Liver (tissue), 9 donors: Measurements from ENCODE around the gene EVA1B. TPM values are rescaled to one million over a fixed set of nuclear protein-coding genes. Genes with fewer than 3 reads are reported as not detected.

Experiments used
- DNase-seq: peaks from one replicate; pipeline ENCODE4 v3.0.0-alpha.2; 2017; ENCODE audit warnings: low spot score
- H3K27ac ChIP-seq, 2 donors: one replicate each; pipeline ENCODE4 v1.7.0; 2013; ENCODE audit warnings: inconsistent platforms in 2 of 2, low read length in 2 of 2, control low read depth in 1 of 2, low read depth in 1 of 2, mild to moderate bottlenecking in 1 of 2
- H3K27me3 ChIP-seq, 4 donors: one replicate each; pipeline versions ENCODE4 v1.6.1 to v1.7.0; 2013; ENCODE audit warnings: low read length in 3 of 4, inconsistent platforms in 1 of 4, mild to moderate bottlenecking in 1 of 4, moderate library complexity in 1 of 4; ENCODE audit not compliant: control insufficient read depth in 4 of 4, insufficient read depth in 4 of 4
- H3K36me3 ChIP-seq, 4 donors: one replicate each; pipeline versions ENCODE4 v1.6.1 to v1.7.0; 2013; ENCODE audit warnings: low read length in 3 of 4, mild to moderate bottlenecking in 3 of 4, low read depth in 1 of 4, moderate library complexity in 1 of 4; ENCODE audit not compliant: control insufficient read depth in 4 of 4, insufficient read depth in 3 of 4
- H3K4me1 ChIP-seq, 4 donors: one replicate each; pipeline versions ENCODE4 v1.6.1 to v1.7.0; 2013; ENCODE audit warnings: low read length in 3 of 4, mild to moderate bottlenecking in 3 of 4, moderate library complexity in 1 of 4; ENCODE audit not compliant: control insufficient read depth in 4 of 4, insufficient read depth in 4 of 4
- H3K4me3 ChIP-seq, 3 donors: one replicate each; pipeline versions ENCODE4 v1.6.1 to v1.7.0; 2013; ENCODE audit warnings: low read length in 3 of 3, control low read depth in 1 of 3, low read depth in 1 of 3, mild to moderate bottlenecking in 1 of 3
- H3K9ac ChIP-seq, 2 donors: one replicate each; pipeline ENCODE4 v1.7.0; 2013; ENCODE audit warnings: low read length in 2 of 2, mild to moderate bottlenecking in 2 of 2, moderate library complexity in 2 of 2, control low read depth in 1 of 2, low read depth in 1 of 2
- H3K9me3 ChIP-seq, 4 donors: one replicate each; pipeline versions ENCODE4 v1.6.1 to v1.7.0; 2013; ENCODE audit warnings: low read length in 3 of 4; ENCODE audit not compliant: control insufficient read depth in 4 of 4
- CTCF ChIP-seq: fragments of 150-350 bp; IDR thresholded peaks from 2 replicates; pipeline ENCODE4 v1.5.1; 2017; ENCODE audit warnings: improper control_type of control experiment, low read depth, low read length; ENCODE audit not compliant: missing input control
- FOXA2 ChIP-seq: IDR thresholded peaks from 2 replicates; pipeline ENCODE4 v1.6.1; 2016; ENCODE audit warnings: antibody characterized with exemption
- GABPA ChIP-seq, 2 donors: IDR thresholded peaks in 1 of 2; conservative IDR thresholded peaks in 1 of 2; 2 replicates each; pipeline ENCODE4 v1.6.1; 2016; ENCODE audit warnings: antibody characterized with exemption in 2 of 2, mild to moderate bottlenecking in 1 of 2, moderate library complexity in 1 of 2
- HNF4A ChIP-seq, 2 donors: conservative IDR thresholded peaks; 2 replicates each; pipeline ENCODE4 v1.6.1; 2016; ENCODE audit warnings: antibody characterized with exemption in 2 of 2, mild to moderate bottlenecking in 2 of 2
- HNF4G ChIP-seq: IDR thresholded peaks from 2 replicates; pipeline ENCODE4 v1.6.1; 2016; ENCODE audit warnings: antibody characterized with exemption
- JUND ChIP-seq, 2 donors: IDR thresholded peaks; 2 replicates each; pipeline ENCODE4 v1.6.1; 2016; ENCODE audit warnings: antibody characterized with exemption in 2 of 2
- MAX ChIP-seq: IDR thresholded peaks from 2 replicates; pipeline ENCODE4 v1.6.1; 2016; ENCODE audit warnings: antibody characterized with exemption
- NR2F2 ChIP-seq: IDR thresholded peaks from 2 replicates; pipeline ENCODE4 v1.6.1; 2016; ENCODE audit warnings: antibody characterized with exemption
- RAD21 ChIP-seq, 2 donors: IDR thresholded peaks; 2 replicates each; pipeline ENCODE4 v1.6.1; 2016; ENCODE audit warnings: antibody characterized with exemption in 2 of 2, mild to moderate bottlenecking in 2 of 2
- REST ChIP-seq: IDR thresholded peaks from 2 replicates; pipeline ENCODE4 v1.6.1; 2016; ENCODE audit warnings: antibody characterized with exemption, mild to moderate bottlenecking
- RXRA ChIP-seq, 2 donors: IDR thresholded peaks; 2 replicates each; pipeline ENCODE4 v1.6.1; 2017 to 2018; ENCODE audit warnings: antibody characterized with exemption in 2 of 2, mild to moderate bottlenecking in 1 of 2
- SP1 ChIP-seq: IDR thresholded peaks from 2 replicates; pipeline ENCODE4 v1.6.1; 2018; ENCODE audit warnings: antibody characterized with exemption, mild to moderate bottlenecking
- TAF1 ChIP-seq: conservative IDR thresholded peaks from 2 replicates; pipeline ENCODE4 v1.6.1; 2016; ENCODE audit warnings: antibody characterized with exemption, mild to moderate bottlenecking
- YY1 ChIP-seq: IDR thresholded peaks from 2 replicates; pipeline ENCODE4 v1.6.1; 2016; ENCODE audit warnings: antibody characterized with exemption, mild to moderate bottlenecking
- WGBS: extraction: QIAGEN DNeasy Blood & Tissue Kit; methylation state at CpG from one replicate; pipeline ENCODE4 v1.1.7; 2013; 5-methylcytosine and 5-hydroxymethylcytosine counted together
- polyA plus RNA-seq, 2 donors: library from polyadenylated mRNA; stranded (reverse) in 1 of 2; unstranded in 1 of 2; fragments of 200-250 nt in 1 of 2; fragments of >200 nt in 1 of 2; fragmentation: Nextera tagmentation in 1 of 2; extraction: Ambion mirVana in 1 of 2; gene quantifications; one replicate each; pipeline versions ENCODE4 v1.2.1 to v1.2.3, GENCODE V29; 2013 to 2015
- total RNA-seq, 2 donors: library from RNA; depleted of rRNA; stranded (reverse); fragments of >200 nt; gene quantifications; one replicate each; pipeline ENCODE4 v1.2.3, GENCODE V29; 2014
- TF ChIP-seq, protein P1 (sequence below): IDR thresholded peaks from 2 replicates; pipeline ENCODE4 v1.6.1; 2016; ENCODE audit warnings: antibody characterized with exemption
- TF ChIP-seq, protein P2 (sequence below): IDR thresholded peaks from 2 replicates; pipeline ENCODE4 v1.6.1; 2016; ENCODE audit warnings: antibody characterized with exemption
- donor health status: healthy.
- donor health status: healthy.
- donor health status: healthy.
- donor health status: healthy.
- donor health status: healthy.

Gene EVA1B
- total and polyA plus RNA-seq, 4 donors, result 3.3 to 22.7 (median 8.4) TPM

DNA sequence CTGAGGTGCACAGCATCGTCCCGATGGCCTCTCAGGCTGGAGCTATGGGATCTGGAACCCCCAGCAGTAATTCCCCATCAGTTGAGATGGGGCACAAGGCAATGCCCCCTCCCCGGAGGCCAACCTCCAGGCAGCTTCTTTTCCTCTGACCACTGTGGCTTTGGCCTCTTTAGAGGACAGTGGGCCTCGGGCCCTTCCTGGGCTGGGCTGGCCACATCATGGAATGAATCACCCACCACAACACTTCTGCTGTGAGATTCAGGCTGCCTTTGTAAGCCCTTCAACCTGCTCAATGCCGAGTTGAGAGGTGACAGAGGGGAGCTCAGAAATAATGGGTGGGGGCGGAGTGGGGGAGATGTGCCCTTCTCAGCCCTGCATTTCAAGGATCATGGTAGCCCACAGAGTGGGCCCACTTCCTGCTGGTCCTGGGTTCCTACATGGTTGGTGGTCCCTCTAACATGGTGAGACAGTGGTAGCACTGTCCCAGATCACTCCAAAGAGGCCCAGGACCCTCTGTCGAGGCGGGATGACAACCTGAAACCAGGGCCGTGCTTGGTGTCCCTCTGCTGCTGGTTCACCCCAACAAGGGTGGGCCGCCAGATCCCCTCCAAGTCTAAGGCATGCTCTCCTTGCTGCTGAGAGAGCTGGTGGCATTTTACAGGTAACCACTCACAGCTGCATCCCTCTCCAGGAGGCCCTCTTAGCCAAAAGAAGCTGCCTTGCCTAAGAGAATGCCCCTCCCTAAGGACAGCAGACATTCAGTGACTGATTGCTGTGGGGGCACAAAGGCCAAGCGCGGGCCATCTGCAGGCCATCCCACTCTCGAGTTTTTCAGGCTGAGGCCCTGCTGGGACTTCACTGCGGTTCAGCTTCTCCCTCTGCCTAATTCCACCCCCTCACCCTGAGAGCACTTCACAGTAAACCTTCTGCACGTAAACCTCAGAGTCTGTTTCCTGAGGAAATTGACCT is 29.7 kb upstream of the EVA1B start:
- 89% methylated on average over 15 of the region's 15 CpGs for WGBS
- H3K36me3 ChIP-seq, result peaks cover 14 to 64% (median 34%) of the 10 kb centered on the region in 4 donors

More for the DNA sequence above, 29.7 kb upstream of the EVA1B start:
- no peak for DNase-seq
- no peak overlapping the region for H3K27ac ChIP-seq
- no peaks in the 10 kb centered on the region for H3K27me3 ChIP-seq
- H3K9me3 ChIP-seq, result no peaks in the 10 kb centered on the region
- no peak overlapping the region for H3K9ac ChIP-seq
- no peaks in the 10 kb centered on the region for H3K4me1 ChIP-seq
- no peak overlapping the region for H3K4me3 ChIP-seq
- TF ChIP-seq REST (no peak), FOXA2 (no peak), HNF4A (conservative IDR thresholded peaks at IDR 0.05) (no peak), RXRA (IDR thresholded peaks at IDR 0.05) (no peak), HNF4G (no peak), NR2F2 (no peak), JUND (IDR thresholded peaks at IDR 0.05) (no peak), RAD21 (IDR thresholded peaks at IDR 0.05) (no peak), CTCF (no peak), SP1 (no peak), TAF1 (no peak), GABPA (IDR thresholded peaks at IDR 0.05 in 1 of 2, conservative IDR thresholded peaks at IDR 0.05 in 1 of 2) (no peak), MAX (no peak), YY1 (no peak)
- TF ChIP-seq, protein P1, sequence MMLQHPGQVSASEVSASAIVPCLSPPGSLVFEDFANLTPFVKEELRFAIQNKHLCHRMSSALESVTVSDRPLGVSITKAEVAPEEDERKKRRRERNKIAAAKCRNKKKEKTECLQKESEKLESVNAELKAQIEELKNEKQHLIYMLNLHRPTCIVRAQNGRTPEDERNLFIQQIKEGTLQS, result no peak
- TF ChIP-seq, protein P2, sequence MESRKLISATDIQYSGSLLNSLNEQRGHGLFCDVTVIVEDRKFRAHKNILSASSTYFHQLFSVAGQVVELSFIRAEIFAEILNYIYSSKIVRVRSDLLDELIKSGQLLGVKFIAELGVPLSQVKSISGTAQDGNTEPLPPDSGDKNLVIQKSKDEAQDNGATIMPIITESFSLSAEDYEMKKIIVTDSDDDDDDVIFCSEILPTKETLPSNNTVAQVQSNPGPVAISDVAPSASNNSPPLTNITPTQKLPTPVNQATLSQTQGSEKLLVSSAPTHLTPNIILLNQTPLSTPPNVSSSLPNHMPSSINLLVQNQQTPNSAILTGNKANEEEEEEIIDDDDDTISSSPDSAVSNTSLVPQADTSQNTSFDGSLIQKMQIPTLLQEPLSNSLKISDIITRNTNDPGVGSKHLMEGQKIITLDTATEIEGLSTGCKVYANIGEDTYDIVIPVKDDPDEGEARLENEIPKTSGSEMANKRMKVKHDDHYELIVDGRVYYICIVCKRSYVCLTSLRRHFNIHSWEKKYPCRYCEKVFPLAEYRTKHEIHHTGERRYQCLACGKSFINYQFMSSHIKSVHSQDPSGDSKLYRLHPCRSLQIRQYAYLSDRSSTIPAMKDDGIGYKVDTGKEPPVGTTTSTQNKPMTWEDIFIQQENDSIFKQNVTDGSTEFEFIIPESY, result no peak
